Skeletal muscle tissue (tissue), 4 donors: ENCODE results near the gene OLFML2A. TPM values are rescaled to one million over a fixed set of nuclear protein-coding genes. Genes with fewer than 3 reads are reported as not detected.

Experiments used
- H3K27ac ChIP-seq: one replicate; pipeline ENCODE4 v1.7.0; 2013; ENCODE audit warnings: mild to moderate bottlenecking, low read depth, low read length, inconsistent platforms
- H3K27me3 ChIP-seq, 3 donors: one replicate each; pipeline ENCODE4 v1.7.0; 2013; ENCODE audit warnings: low read length in 3 of 3; ENCODE audit not compliant: control insufficient read depth in 3 of 3, insufficient read depth in 3 of 3
- H3K36me3 ChIP-seq, 3 donors: one replicate each; pipeline ENCODE4 v1.7.0; 2013; ENCODE audit warnings: low read length in 3 of 3; ENCODE audit not compliant: control insufficient read depth in 3 of 3, insufficient read depth in 3 of 3
- H3K4me1 ChIP-seq, 3 donors: one replicate each; pipeline ENCODE4 v1.7.0; 2013; ENCODE audit warnings: low read length in 3 of 3, mild to moderate bottlenecking in 3 of 3; ENCODE audit not compliant: control insufficient read depth in 3 of 3, insufficient read depth in 3 of 3
- H3K4me3 ChIP-seq, 3 donors: one replicate each; pipeline ENCODE4 v1.7.0; 2013; ENCODE audit warnings: low read length in 3 of 3
- H3K9ac ChIP-seq, 3 donors: one replicate each; pipeline ENCODE4 v1.7.0; 2013; ENCODE audit warnings: low read length in 3 of 3, mild to moderate bottlenecking in 3 of 3, moderate library complexity in 2 of 3, low read depth in 1 of 3
- H3K9me3 ChIP-seq, 3 donors: one replicate each; pipeline ENCODE4 v1.7.0; 2013; ENCODE audit warnings: low read length in 3 of 3; ENCODE audit not compliant: control insufficient read depth in 3 of 3
- total RNA-seq: library from RNA; depleted of rRNA; stranded (reverse); fragments of >200 nt; gene quantifications from one replicate; pipeline ENCODE4 v1.2.3, GENCODE V29; 2014
- donor health status: Osteomylitis.

OLFML2A gene
- total RNA-seq, 1 donor from 2014 or later = 65.8 TPM

DNA sequence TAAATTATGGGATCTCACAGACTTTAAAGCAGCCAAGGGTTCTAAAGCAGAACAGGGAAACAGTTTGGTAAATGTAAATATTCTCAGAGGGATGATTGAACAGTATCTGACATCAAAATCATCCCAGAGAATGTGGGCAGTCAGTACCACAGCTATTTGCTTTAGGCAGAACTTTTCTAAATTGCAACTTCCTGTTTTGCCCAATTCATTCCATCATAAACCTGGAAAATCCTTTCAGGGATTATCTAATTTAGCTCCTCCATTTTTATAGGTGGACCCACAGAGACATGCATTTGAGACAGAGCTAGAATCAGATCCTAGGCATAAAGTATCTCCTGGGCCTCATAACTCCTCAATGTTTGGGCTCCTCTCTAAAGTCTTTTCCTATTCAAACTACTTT lies 18.2 kb upstream of the OLFML2A start:
- no peaks in the 10 kb centered on the region for H3K36me3 ChIP-seq
- peaks cover 0 to 4% (median 0%) of the 10 kb centered on the region in 3 donors for H3K27me3 ChIP-seq
- no peak overlapping the region for H3K27ac ChIP-seq
- no peak overlapping the region for H3K4me3 ChIP-seq
- H3K9me3 ChIP-seq = no peaks in the 10 kb centered on the region
- no peaks in the 10 kb centered on the region for H3K4me1 ChIP-seq
- H3K9ac ChIP-seq = no peak overlapping the region

- no peaks in the 10 kb centered on the region for H3K9me3 ChIP-seq
- H3K27me3 ChIP-seq = peaks cover 0 to 4% (median 0%) of the 10 kb centered on the region in 3 donors
- no peaks in the 10 kb centered on the region for H3K4me1 ChIP-seq
- H3K4me3 ChIP-seq = no peak overlapping the region
- H3K9ac ChIP-seq = no peak overlapping the region
- no peak overlapping the region for H3K27ac ChIP-seq
- no peaks in the 10 kb centered on the region for H3K36me3 ChIP-seq
Observed at GRCh38 chr9:124759327-124759726, 17.6 kb upstream of the OLFML2A start.

DNA sequence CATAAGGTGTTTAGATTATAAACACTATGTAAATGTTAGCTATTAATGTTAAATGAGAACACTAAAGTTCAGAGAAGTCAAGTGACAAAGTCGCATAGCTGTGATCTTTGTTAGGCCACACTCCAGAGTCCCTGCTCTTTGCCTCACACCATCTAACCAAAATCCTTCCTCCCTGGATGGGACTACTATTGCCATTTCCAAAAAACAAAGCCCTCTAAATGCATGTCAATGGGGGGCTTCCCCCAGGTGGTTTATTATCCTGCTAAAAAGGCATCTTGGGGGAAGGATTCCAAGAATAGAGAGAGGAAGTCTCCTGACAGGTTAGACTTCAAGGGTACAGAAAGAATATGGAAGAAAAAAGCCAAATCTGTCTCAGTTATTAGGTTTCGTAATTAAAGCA lies 16.2 kb upstream of the OLFML2A start:
- Histone ChIP-seq H3K9me3 (no peaks in the 10 kb centered on the region), H3K4me3 (no peak overlapping the region), H3K27ac (no peak overlapping the region), H3K36me3 (no peaks in the 10 kb centered on the region), H3K4me1 (no peaks in the 10 kb centered on the region), H3K27me3 (peaks cover 0 to 4% (median 0%) of the 10 kb centered on the region in 3 donors), H3K9ac (no peak overlapping the region)

DNA sequence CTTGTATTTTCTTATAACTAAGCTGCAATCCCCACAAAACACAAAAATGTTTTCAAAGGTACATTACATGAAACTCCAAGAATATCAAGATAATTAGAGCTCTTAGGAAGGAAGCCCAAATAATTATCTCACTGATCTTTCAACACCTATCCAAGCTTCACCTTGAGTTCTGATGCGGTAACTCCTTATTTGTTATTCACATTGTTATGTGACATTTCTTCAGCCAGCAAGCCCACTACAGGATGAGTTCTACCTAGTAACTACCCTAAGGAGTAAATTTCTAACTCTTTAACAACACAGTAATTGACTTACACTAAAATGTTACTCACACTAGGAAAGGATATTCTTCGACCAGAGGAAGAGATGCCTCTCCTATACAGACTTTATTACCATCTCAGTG lies 15.7 kb upstream of the OLFML2A start:
- H3K27ac ChIP-seq = no peak overlapping the region
- no peaks in the 10 kb centered on the region for H3K4me1 ChIP-seq
- H3K4me3 ChIP-seq = no peak overlapping the region
- H3K36me3 ChIP-seq = no peaks in the 10 kb centered on the region
- H3K9ac ChIP-seq = no peak overlapping the region
- no peaks in the 10 kb centered on the region for H3K9me3 ChIP-seq
- peaks cover 0 to 5% (median 0%) of the 10 kb centered on the region in 3 donors for H3K27me3 ChIP-seq

- H3K36me3 ChIP-seq = no peaks in the 10 kb centered on the region
- no peak overlapping the region for H3K27ac ChIP-seq
- no peaks in the 10 kb centered on the region for H3K9me3 ChIP-seq
- H3K4me3 ChIP-seq = no peak overlapping the region
- no peak overlapping the region for H3K9ac ChIP-seq
- no peaks in the 10 kb centered on the region for H3K4me1 ChIP-seq
- peaks cover 0 to 5% (median 0%) of the 10 kb centered on the region in 3 donors for H3K27me3 ChIP-seq
Observed at GRCh38 chr9:124761710-124762109, 15.2 kb upstream of the OLFML2A start.

- H3K27me3 ChIP-seq = peaks cover 0 to 8% (median 0%) of the 10 kb centered on the region in 3 donors
- no peaks in the 10 kb centered on the region for H3K4me1 ChIP-seq
- H3K36me3 ChIP-seq = no peaks in the 10 kb centered on the region
- no peak overlapping the region for H3K9ac ChIP-seq
- no peak overlapping the region for H3K27ac ChIP-seq
- H3K9me3 ChIP-seq = no peaks in the 10 kb centered on the region
- no peak overlapping the region for H3K4me3 ChIP-seq
Observed at GRCh38 chr9:124762633-124763032, 14.3 kb upstream of the OLFML2A start.

GRCh38 chr9:124764774-124765438 lies 12.0 kb upstream of the OLFML2A start:
- no peaks in the 10 kb centered on the region for H3K9me3 ChIP-seq
- peaks cover 0 to 13% (median 1%) of the 10 kb centered on the region in 3 donors for H3K27me3 ChIP-seq

GRCh38 chr9:124765439-124765835 lies 11.5 kb upstream of the OLFML2A start:
- Histone ChIP-seq H3K9me3 (no peaks in the 10 kb centered on the region), H3K27ac (no peak overlapping the region), H3K36me3 (no peaks in the 10 kb centered on the region), H3K4me3 (no peak overlapping the region), H3K4me1 (peaks cover 0 to 12% (median 3%) of the 10 kb centered on the region in 3 donors), H3K27me3 (peaks cover 0 to 15% (median 4%) of the 10 kb centered on the region in 3 donors), H3K9ac (no peak overlapping the region)

More at GRCh38 chr9:124764774-124765438, 12.0 kb upstream of the OLFML2A start:
- Histone ChIP-seq H3K9ac (no peak overlapping the region), H3K4me1 (peaks cover 0 to 9% (median 3%) of the 10 kb centered on the region in 3 donors), H3K36me3 (no peaks in the 10 kb centered on the region), H3K27ac (no peak overlapping the region), H3K4me3 (no peak overlapping the region)

- H3K27me3 ChIP-seq = peaks cover 0 to 15% (median 4%) of the 10 kb centered on the region in 3 donors
- peaks cover 0 to 12% (median 3%) of the 10 kb centered on the region in 3 donors for H3K4me1 ChIP-seq
- no peaks in the 10 kb centered on the region for H3K9me3 ChIP-seq
- no peak overlapping the region for H3K27ac ChIP-seq
- no peak overlapping the region for H3K9ac ChIP-seq
- H3K4me3 ChIP-seq = no peak overlapping the region
- H3K36me3 ChIP-seq = no peaks in the 10 kb centered on the region
Observed at GRCh38 chr9:124766326-124766725, 10.6 kb upstream of the OLFML2A start.

- no peaks in the 10 kb centered on the region for H3K36me3 ChIP-seq
- H3K9me3 ChIP-seq = no peaks in the 10 kb centered on the region
- H3K9ac ChIP-seq = no peak overlapping the region
- H3K27me3 ChIP-seq = peaks cover 0 to 15% (median 4%) of the 10 kb centered on the region in 3 donors
- H3K4me1 ChIP-seq = peaks cover 4 to 16% (median 8%) of the 10 kb centered on the region in 3 donors
- no peak overlapping the region for H3K4me3 ChIP-seq
- no peak overlapping the region for H3K27ac ChIP-seq
Observed at GRCh38 chr9:124766815-124767554, 9.9 kb upstream of the OLFML2A start.
